Esophagus squamous epithelium (tissue), 5 donors: ENCODE results near the gene CACNB1. TPM values are rescaled to one million over a fixed set of nuclear protein-coding genes. Genes with fewer than 3 reads are reported as not detected.

ENCODE experiments used
- DNase-seq: peaks from one replicate; lab custom pipeline; 2025; lab: John Stamatoyannopoulos, UW
- H3K27ac ChIP-seq, 4 donors: fragments of 200-600 bp; sonication (generic); one replicate each; pipeline ENCODE4 v1.5.1; 2016 to 2019; ENCODE audit warnings: mild to moderate bottlenecking in 1 of 4
- H3K27me3 ChIP-seq, 4 donors: fragments of 200-600 bp; sonication (generic); 1 replicate in 3 of 4; 2 replicates in 1 of 4; pipeline versions ENCODE4 v1.5.1 to v1.6.0; 2017 to 2021; ENCODE audit warnings: antibody characterized with exemption in 1 of 4
- H3K36me3 ChIP-seq, 3 donors: fragments of 200-600 bp; sonication (generic); one replicate each; pipeline ENCODE4 v1.5.1; 2016 to 2019
- H3K4me1 ChIP-seq, 3 donors: fragments of 200-600 bp; sonication (generic); one replicate each; pipeline ENCODE4 v1.5.1; 2017 to 2019
- H3K4me3 ChIP-seq, 4 donors: fragments of 200-600 bp; sonication (generic); 1 replicate in 3 of 4; 2 replicates in 1 of 4; pipeline ENCODE4 v1.5.1; 2016 to 2019; ENCODE audit warnings: mild to moderate bottlenecking in 2 of 4, moderate library complexity in 1 of 4
- H3K9me3 ChIP-seq, 3 donors: fragments of 200-600 bp; sonication (generic); one replicate each; pipeline ENCODE4 v1.5.1; 2016 to 2019
- POLR2A ChIP-seq, 4 donors: fragments of 450-650 bp; IDR thresholded peaks; one replicate each; pipeline ENCODE4 v1.6.1; 2017; ENCODE audit warnings: antibody characterized with exemption in 4 of 4, mild to moderate bottlenecking in 4 of 4, moderate library complexity in 3 of 4
- WGBS, 2 donors: methylation state at CpG; one replicate each; pipeline ENCODE4 v1.1.5; 2018; 5-methylcytosine and 5-hydroxymethylcytosine counted together
- intact Hi-C: fragments of 100-400 bp; cut with DNase I; formaldehyde crosslinking; loops from one replicate; pipeline ENCODE4 v1.15.0; 2022
- total RNA-seq, 4 donors: library from RNA; depleted of rRNA; stranded (reverse); fragments of >200 nt; gene quantifications; one replicate each; pipeline ENCODE4 v1.1.0, GENCODE V29; 2016
- TF ChIP-seq, protein P1 (sequence below), 6 experiments: fragments of 450-650 bp in 4 of 6; fragments of 200-600 bp in 2 of 6; sonication (generic) in 2 of 6; IDR thresholded peaks; one replicate each; pipeline ENCODE4 v1.5.1; 2016 to 2019; ENCODE audit warnings: antibody characterized with exemption in 6 of 6, mild to moderate bottlenecking in 4 of 6, moderate library complexity in 4 of 6
- donor health status: DM: yes; HTN: yes; CAD: no.

CACNB1 gene
- total RNA-seq, 4 donors from 2014 or later: 0.53 to 3.6 (median 0.99) TPM

DNA sequence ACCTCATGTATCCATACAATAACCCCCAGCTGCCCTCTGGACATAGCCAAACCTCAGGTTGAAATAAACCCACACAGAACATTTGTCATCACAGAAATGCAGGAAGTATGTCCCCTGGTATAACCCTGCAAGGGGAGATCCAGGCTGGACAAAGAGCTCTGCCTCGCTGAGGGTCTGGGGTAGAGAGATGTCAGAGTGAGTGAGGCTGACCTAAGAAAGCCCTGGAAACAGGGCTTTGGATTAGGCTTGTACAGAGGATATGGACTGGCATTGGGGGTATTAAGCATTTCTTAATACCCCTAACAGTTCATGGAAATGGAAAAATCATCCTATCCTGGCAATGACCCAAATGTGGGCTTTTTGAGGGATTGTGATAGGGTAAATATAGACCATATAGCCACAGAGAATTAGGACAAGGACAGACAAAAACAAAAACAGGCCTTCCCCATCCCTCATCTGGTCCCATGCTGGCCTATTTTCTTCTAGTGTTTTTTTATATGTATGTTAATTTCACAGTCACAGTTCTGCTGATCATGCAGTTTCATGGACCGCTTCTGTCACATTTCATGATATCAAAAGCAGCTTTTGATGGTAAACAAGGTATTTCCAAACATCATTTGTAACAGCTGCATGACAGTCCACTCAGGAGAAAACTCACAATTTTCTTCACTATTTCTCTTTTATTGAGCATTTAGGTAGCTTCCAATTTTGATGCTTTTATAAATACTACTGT is 72.2 kb downstream of the CACNB1 start:
- TF ChIP-seq, protein P1, sequence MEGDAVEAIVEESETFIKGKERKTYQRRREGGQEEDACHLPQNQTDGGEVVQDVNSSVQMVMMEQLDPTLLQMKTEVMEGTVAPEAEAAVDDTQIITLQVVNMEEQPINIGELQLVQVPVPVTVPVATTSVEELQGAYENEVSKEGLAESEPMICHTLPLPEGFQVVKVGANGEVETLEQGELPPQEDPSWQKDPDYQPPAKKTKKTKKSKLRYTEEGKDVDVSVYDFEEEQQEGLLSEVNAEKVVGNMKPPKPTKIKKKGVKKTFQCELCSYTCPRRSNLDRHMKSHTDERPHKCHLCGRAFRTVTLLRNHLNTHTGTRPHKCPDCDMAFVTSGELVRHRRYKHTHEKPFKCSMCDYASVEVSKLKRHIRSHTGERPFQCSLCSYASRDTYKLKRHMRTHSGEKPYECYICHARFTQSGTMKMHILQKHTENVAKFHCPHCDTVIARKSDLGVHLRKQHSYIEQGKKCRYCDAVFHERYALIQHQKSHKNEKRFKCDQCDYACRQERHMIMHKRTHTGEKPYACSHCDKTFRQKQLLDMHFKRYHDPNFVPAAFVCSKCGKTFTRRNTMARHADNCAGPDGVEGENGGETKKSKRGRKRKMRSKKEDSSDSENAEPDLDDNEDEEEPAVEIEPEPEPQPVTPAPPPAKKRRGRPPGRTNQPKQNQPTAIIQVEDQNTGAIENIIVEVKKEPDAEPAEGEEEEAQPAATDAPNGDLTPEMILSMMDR (IDR thresholded peaks at IDR 0.05): no peak
- TF ChIP-seq POLR2A (IDR thresholded peaks at IDR 0.05): no peak
- H3K4me3 ChIP-seq: no peak overlapping the region
- no peak overlapping the region for H3K27ac ChIP-seq
- H3K4me1 ChIP-seq: peaks cover 0 to 8% (median 0%) of the 10 kb centered on the region in 3 donors
- DNase-seq: no peak
- intact Hi-C loops: no loop called here
- 70 to 81% methylated on average over 2 of the region's 2 CpGs for WGBS, 2 donors
- H3K27me3 ChIP-seq: no peaks in the 10 kb centered on the region
- no peaks in the 10 kb centered on the region for H3K36me3 ChIP-seq
- H3K9me3 ChIP-seq: no peaks in the 10 kb centered on the region

DNA sequence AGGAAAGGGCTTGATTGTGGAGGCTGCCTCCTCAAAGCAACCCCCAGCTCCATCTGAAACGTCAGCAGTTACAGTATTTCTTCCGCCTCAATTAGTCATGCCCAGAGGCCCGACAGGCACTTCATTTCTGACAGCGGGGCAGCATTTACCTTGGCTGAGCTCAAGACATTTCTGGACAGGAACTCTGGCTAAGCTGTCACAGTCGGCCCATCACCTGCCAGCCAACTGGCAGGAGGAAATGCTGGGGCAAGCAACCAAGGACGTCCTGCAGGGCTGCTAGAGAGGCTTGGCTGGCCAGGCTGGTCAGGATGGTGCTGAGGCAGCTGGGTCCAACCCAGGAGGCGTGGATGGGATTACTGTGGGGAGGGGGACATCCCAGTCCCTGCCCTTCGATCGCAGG is 73.8 kb downstream of the CACNB1 start:
- DNase-seq: no peak
- intact Hi-C loops: no loop called here
- Histone ChIP-seq H3K27ac (no peak overlapping the region), H3K9me3 (no peaks in the 10 kb centered on the region), H3K36me3 (no peaks in the 10 kb centered on the region), H3K27me3 (no peaks in the 10 kb centered on the region), H3K4me3 (no peak overlapping the region), H3K4me1 (peaks cover 0 to 8% (median 0%) of the 10 kb centered on the region in 3 donors)
- TF ChIP-seq, protein P1 (IDR thresholded peaks at IDR 0.05): no peak
- TF ChIP-seq POLR2A (IDR thresholded peaks at IDR 0.05): no peak
- WGBS, 2 donors: 49 to 63% methylated on average over 4 to 6 of the region's 9 CpGs

Other genes with a start within 250 kb of the CACNB1 start
- gene FBXO47, start 230.3 kb downstream of the CACNB1 start, total RNA-seq: not detected
- 1 to 10 TPM; 1.2 to 7.2 (median 4.6) TPM for gene PLXDC1, start 46.0 kb downstream of the CACNB1 start, total RNA-seq
- not detected for gene ARL5C, start 31.5 kb downstream of the CACNB1 start, total RNA-seq
- gene RPL19, start 2.6 kb upstream of the CACNB1 start, total RNA-seq: 1,000 to 10,000 TPM; 1,949 to 3,028 (median 2,392) TPM
- under 1 TPM in 2 of 4 donors, not detected in 2; 0.18 to 0.19 TPM for gene STAC2, start 28.3 kb upstream of the CACNB1 start, total RNA-seq
- 10 to 100 TPM in 1 of 4 donors, 1 to 10 TPM in 3; 5.0 to 10.3 (median 6.8) TPM for gene FBXL20, start 204.0 kb upstream of the CACNB1 start, total RNA-seq